HG03066 (cell line): ENCODE data around the gene NPHS1.
"Not testable (repeated sequence)": the region's sequence is repeated elsewhere in the genome, so short reads cannot be mapped to it uniquely, and the experiment has no call there.

ENCODE experiments used
- ATAC-seq: cut with Tn5 transposase; IDR thresholded peaks from one replicate; pipeline ENCODE4 v1.9.1; 2021; ENCODE audit warnings: low read depth; ENCODE audit not compliant: unreplicated experiment

The NPHS1 gene

GRCh38 chr19:35816846-35817245 is 35.5 kb downstream of the NPHS1 start:
- no peak for ATAC-seq

DNA sequence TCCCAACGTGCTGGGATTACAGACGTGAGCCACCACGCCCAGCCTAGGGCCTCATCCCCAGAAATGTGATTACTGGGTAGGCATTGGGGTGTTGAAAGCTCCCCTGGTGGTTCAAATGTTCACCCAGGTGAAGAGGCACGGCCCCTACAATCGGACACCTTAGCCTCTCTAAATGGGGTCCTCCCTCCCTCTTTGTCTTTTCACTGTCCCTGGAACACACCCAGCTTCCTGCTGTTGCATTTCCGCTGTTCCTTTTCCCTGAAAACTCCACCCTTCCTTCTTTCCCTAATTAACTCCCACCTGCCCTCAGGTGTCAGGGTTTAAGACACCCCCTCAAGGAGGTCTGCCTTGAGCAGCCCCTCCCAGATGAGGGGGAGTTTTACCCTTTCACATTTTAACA is 36.0 kb downstream of the NPHS1 start:
- ATAC-seq: no peak

- no peak for ATAC-seq
Measured at GRCh38 chr19:35813043-35813890, 39.0 kb downstream of the NPHS1 start.

DNA sequence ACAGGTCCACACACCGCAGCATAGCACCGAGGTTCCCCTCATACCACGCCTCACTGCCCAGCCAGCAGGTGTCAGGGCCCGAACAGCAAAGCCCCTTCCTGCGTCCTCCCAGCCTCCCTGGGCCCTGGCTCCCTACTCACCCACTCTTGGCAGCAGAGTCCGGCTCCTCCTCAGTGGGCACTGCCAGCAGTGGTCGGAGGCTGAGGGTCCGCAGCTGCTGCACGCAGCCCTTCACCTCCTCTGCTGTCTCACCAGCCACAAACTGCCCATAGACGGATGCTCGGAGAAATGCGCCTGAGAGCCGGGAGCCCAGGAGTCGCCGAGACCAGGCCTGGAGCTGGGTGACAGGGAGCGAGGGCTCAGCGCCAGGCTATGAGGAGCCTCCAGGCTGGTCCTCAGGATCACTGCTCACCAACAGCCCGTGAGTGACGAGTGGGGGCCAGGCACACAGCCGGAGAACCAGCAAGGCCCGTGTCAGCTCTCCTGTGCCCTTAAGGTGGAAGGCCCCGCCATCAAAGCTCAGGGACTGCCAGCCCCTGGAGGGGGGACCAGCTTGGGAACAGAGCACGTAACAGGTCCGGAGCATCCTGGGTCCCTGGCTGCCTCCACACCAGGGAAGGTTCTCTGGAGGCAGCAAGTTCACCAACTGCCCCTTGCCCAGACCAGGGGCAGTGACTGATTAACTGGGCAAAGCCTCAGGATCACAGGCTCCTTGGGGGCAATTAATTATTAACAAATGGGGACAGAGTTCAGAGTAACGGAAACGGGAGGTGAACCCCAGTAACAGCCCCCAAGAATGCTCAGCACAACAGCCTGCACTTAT is 39.9 kb downstream of the NPHS1 start, which contains the start of gene PRODH2:
Gene PRODH2 (minus strand): TSS at position 626 of the 823 bp plus-strand sequence. CDS start 40 bp downstream, at position 586.
- ATAC-seq: no peak

GRCh38 chr19:35811317-35812219 is 40.7 kb downstream of the NPHS1 start:
- no peak for ATAC-seq

- no peak for ATAC-seq
Measured at GRCh38 chr19:35807633-35808032, 44.7 kb downstream of the NPHS1 start.

GRCh38 chr19:35806597-35806996 is 45.7 kb downstream of the NPHS1 start:
- no peak for ATAC-seq

DNA sequence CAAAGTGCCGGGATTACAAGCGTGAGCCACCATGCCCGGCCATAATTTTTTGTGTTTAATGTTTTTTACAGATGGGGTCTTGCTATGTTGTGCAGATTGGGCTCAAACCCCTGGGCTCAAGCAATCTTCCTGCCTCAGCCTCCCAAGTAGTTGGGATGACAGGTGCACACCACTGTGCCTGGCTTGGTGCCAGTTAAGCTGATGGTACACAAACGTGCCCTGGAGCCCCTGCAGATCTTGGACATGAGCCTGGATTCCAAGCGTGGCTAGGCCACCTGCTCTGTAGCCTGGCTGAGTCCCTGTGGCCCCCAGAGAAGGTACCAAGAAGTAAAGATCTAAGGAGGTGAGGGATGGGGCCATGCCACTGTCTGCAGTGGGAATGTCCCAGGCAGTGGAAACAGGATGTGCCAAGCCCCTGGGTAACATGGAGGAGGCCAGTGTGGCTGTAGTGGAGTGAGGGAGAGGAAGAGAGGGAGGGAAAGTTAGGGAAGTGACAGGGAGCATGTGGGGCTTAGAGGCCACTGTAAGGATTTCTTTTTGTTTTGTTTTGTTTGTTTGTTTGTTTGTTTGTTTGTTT is 46.7 kb downstream of the NPHS1 start:
- no peak for ATAC-seq

GRCh38 chr19:35801828-35802227 is 50.5 kb downstream of the NPHS1 start:
- no peak for ATAC-seq

- ATAC-seq: no peak
Measured at GRCh38 chr19:35797663-35798062, 54.6 kb downstream of the NPHS1 start.

GRCh38 chr19:35796645-35797542 is 55.4 kb downstream of the NPHS1 start:
- no peak for ATAC-seq

DNA sequence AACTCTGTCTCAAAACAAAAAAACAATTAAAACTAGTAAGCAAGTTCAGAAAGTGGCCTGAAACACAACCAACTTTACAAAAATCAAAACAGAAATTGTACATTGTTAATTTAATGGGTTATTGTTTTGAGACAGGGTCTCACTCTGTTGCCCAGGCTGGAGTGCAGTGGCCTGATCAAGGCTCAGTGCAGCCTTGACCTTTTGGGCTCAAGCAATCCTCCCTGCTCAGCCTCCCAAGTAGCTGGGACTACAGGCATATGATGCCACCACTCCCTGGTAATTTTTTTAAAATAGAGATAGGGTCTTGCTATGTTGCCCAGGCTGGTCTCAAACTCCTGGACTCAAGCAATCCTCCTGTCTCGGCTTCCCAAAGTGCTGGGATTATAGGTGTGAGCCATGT is 56.7 kb downstream of the NPHS1 start:
- ATAC-seq: not testable (repeated sequence)

- no peak for ATAC-seq
Measured at GRCh38 chr19:35793381-35794165, 58.7 kb downstream of the NPHS1 start.

- no peak for ATAC-seq
Measured at GRCh38 chr19:35792888-35793287, 59.4 kb downstream of the NPHS1 start.

GRCh38 chr19:35792312-35792711 is 60.0 kb downstream of the NPHS1 start:
- ATAC-seq: no peak

GRCh38 chr19:35791814-35792279 is 60.5 kb downstream of the NPHS1 start:
- no peak for ATAC-seq

- ATAC-seq: no peak
Measured at GRCh38 chr19:35790981-35791813, 61.1 kb downstream of the NPHS1 start.
